OCI-LY1 (cell line): Measurements from ENCODE around the gene CXCR2.

Experiments used
- H2AFZ ChIP-seq: fragments of 200-600 bp; sonication (generic), shearing (Covaris generic); 2 replicates; pipeline ENCODE4 v1.6.0; 2014; ENCODE audit warnings: antibody characterized with exemption, mild to moderate bottlenecking, low read length
- H3F3A ChIP-seq: fragments of 200-600 bp; sonication (generic), shearing (Covaris generic); 2 replicates; pipeline ENCODE4 v1.6.0; 2014; ENCODE audit warnings: mild to moderate bottlenecking, antibody characterized with exemption, low read length, moderate library complexity; ENCODE audit not compliant: insufficient read depth
- H3K27ac ChIP-seq: fragments of 200-600 bp; sonication (generic); 2 replicates; pipeline ENCODE4 v1.5.1; 2014; ENCODE audit warnings: low read length, mixed run types, mild to moderate bottlenecking, low read depth; ENCODE audit not compliant: poor library complexity, severe bottlenecking
- H3K27me3 ChIP-seq: fragments of 200-600 bp; sonication (generic); 2 replicates; pipeline ENCODE4 v1.6.0; 2014; ENCODE audit warnings: antibody characterized with exemption, mild to moderate bottlenecking, low read length, moderate library complexity; ENCODE audit not compliant: insufficient read depth
- H3K36me3 ChIP-seq: fragments of 200-600 bp; sonication (generic); 2 replicates; pipeline ENCODE4 v1.6.1; 2014; ENCODE audit warnings: mild to moderate bottlenecking, antibody characterized with exemption, low read length, moderate library complexity, mixed read lengths; ENCODE audit not compliant: insufficient read depth
- H3K4me1 ChIP-seq: fragments of 200-600 bp; sonication (generic); 2 replicates; pipeline ENCODE4 v1.5.1; 2014; ENCODE audit warnings: mild to moderate bottlenecking, low read length, moderate library complexity; ENCODE audit not compliant: insufficient read depth, severe bottlenecking
- H3K4me2 ChIP-seq: fragments of 200-600 bp; sonication (generic), shearing (Covaris generic); 2 replicates; pipeline ENCODE4 v1.6.1; 2014; ENCODE audit warnings: low read length
- H3K4me3 ChIP-seq: fragments of 200-600 bp; sonication (generic); 2 replicates; pipeline ENCODE4 v1.5.1; 2014; ENCODE audit warnings: low read length, low read depth, mild to moderate bottlenecking, mixed read lengths; ENCODE audit not compliant: poor library complexity, severe bottlenecking
- H3K79me2 ChIP-seq: fragments of 200-600 bp; shearing (Covaris generic); 2 replicates; pipeline ENCODE4 v1.6.1; 2016; ENCODE audit warnings: mixed run types, low read length, mixed read lengths; ENCODE audit not compliant: insufficient read depth
- H3K9ac ChIP-seq: fragments of 200-600 bp; sonication (generic), shearing (Covaris generic); 2 replicates; pipeline ENCODE4 v1.6.1; 2014; ENCODE audit warnings: mild to moderate bottlenecking, low read length, mixed read lengths
- H3K9me2 ChIP-seq: fragments of 200-600 bp; sonication (generic), shearing (Covaris generic); 2 replicates; pipeline ENCODE4 v1.6.1; 2014; ENCODE audit warnings: low read depth, mild to moderate bottlenecking, low read length, mixed read lengths
- H3K9me3 ChIP-seq: fragments of 200-600 bp; shearing (Covaris generic); 2 replicates; pipeline ENCODE4 v1.6.1; 2014; ENCODE audit warnings: low read length, mixed read lengths
- H4K20me1 ChIP-seq: fragments of 200-600 bp; sonication (generic), shearing (Covaris generic); 2 replicates; pipeline ENCODE4 v1.6.0; 2016; ENCODE audit warnings: mild to moderate bottlenecking, low read length; ENCODE audit not compliant: insufficient read depth
- EZH2 ChIP-seq: fragments of 200-600 bp; sonication (generic), shearing (Covaris generic); IDR thresholded peaks from 2 replicates; pipeline ENCODE4 v1.8.0; 2017; ENCODE audit warnings: borderline replicate concordance, mixed run types, mild to moderate bottlenecking, antibody characterized with exemption, low read length, moderate library complexity, mixed read lengths
- TF ChIP-seq, protein P1 (sequence below): fragments of 200-600 bp; sonication (generic), shearing (Covaris generic); IDR thresholded peaks from 2 replicates; pipeline ENCODE4 v1.5.1; 2017; ENCODE audit warnings: mild to moderate bottlenecking, antibody characterized with exemption, low read length, moderate library complexity, mixed read lengths

CXCR2 gene

DNA sequence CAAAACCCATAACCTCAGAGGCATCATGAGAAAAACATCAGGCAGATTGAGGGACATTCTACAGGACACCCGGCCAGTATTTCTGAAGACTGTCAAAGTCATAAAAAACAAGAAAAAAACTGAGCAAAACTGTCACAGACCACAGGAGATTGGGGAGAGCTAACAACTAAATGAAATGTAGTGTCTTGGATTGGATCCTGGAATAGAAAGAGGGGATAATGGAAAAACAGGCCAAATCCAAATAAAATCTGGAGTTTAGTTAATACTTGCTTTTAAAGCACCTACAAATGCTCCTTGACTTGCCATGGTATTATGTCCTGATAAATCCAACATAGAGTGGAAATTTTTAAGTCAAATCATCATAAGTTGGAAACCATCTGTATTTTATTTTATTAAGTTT is 58.5 kb downstream of the CXCR2 start:
- Histone ChIP-seq H3K4me1 (no peaks in the 10 kb centered on the region), H3K4me2 (no peak overlapping the region), H3K9me2 (no peaks in the 10 kb centered on the region), H3K27me3 (peaks cover 8% of the 10 kb centered on the region; the same call in 1 of the 2 replicates), H3K9me3 (no peaks in the 10 kb centered on the region), H3F3A (no peaks in the 10 kb centered on the region), H3K4me3 (no peak overlapping the region), H3K36me3 (no peaks in the 10 kb centered on the region), H3K27ac (no peak overlapping the region), H2AFZ (no peak overlapping the region), H3K79me2 (no peaks in the 10 kb centered on the region), H3K9ac (no peak overlapping the region), H4K20me1 (no peaks in the 10 kb centered on the region)
- TF ChIP-seq, protein P1, sequence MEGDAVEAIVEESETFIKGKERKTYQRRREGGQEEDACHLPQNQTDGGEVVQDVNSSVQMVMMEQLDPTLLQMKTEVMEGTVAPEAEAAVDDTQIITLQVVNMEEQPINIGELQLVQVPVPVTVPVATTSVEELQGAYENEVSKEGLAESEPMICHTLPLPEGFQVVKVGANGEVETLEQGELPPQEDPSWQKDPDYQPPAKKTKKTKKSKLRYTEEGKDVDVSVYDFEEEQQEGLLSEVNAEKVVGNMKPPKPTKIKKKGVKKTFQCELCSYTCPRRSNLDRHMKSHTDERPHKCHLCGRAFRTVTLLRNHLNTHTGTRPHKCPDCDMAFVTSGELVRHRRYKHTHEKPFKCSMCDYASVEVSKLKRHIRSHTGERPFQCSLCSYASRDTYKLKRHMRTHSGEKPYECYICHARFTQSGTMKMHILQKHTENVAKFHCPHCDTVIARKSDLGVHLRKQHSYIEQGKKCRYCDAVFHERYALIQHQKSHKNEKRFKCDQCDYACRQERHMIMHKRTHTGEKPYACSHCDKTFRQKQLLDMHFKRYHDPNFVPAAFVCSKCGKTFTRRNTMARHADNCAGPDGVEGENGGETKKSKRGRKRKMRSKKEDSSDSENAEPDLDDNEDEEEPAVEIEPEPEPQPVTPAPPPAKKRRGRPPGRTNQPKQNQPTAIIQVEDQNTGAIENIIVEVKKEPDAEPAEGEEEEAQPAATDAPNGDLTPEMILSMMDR: no peak
- no peak for TF ChIP-seq EZH2

DNA sequence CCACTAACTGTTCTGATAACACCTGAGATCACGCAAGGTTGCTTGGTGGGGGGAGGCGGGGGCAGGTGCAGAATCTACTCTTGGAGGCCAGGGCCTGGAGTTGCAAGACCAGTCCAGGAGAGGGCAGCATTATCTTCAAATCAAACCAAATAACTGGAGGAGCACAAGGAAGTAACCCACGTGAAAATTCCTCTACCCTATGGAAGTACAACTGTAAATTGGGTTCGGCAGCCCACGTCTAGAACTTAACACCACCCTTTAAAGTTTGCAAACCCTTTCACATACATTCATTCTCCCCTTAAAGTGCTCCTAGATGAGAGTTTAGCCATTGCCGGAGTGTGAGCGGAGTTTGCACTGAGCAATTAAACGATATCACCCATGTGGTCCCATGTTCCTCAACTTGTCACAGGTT is 60.5 kb downstream of the CXCR2 start:
- Histone ChIP-seq H3K36me3 (no peaks in the 10 kb centered on the region), H3K9me3 (no peaks in the 10 kb centered on the region), H3K4me2 (no peak overlapping the region), H4K20me1 (no peaks in the 10 kb centered on the region), H3K4me3 (no peak overlapping the region), H3K27me3 (no peaks in the 10 kb centered on the region), H3F3A (no peaks in the 10 kb centered on the region), H3K4me1 (no peaks in the 10 kb centered on the region), H3K9me2 (no peaks in the 10 kb centered on the region), H2AFZ (no peak overlapping the region), H3K27ac (no peak overlapping the region), H3K9ac (no peak overlapping the region), H3K79me2 (no peaks in the 10 kb centered on the region)
- TF ChIP-seq EZH2: no peak
- TF ChIP-seq, protein P1: peak; percentile 72
